ENCODE results near the gene ETV7. TPM values are rescaled to one million over a fixed set of nuclear protein-coding genes. Genes with fewer than 3 reads are reported as not detected.

ETV7 gene
- total and polyA plus RNA-seq, 8 donors = 0.16 to 4.6 (median 1.1) TPM

DNA sequence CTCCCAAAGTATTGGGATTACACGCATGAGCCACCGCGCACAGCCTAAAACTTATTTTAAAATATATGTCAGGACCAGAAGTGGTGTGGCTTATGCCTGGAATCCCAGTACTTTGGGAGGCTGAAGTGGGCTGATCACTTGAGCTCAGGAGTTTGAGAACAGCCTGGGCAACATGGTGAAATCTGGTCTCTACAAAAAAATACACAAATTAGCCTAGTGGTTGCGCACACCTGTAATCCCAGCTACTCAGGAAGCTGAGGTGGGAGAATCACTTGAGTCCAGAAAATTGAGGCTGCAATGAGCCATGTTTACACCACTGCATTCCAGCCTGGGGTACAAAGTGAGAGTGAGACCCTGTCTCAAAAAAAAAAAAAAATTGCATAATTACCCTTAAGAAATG, 41.4 kb upstream of the ETV7 start:
- TF ChIP-seq, protein P1, sequence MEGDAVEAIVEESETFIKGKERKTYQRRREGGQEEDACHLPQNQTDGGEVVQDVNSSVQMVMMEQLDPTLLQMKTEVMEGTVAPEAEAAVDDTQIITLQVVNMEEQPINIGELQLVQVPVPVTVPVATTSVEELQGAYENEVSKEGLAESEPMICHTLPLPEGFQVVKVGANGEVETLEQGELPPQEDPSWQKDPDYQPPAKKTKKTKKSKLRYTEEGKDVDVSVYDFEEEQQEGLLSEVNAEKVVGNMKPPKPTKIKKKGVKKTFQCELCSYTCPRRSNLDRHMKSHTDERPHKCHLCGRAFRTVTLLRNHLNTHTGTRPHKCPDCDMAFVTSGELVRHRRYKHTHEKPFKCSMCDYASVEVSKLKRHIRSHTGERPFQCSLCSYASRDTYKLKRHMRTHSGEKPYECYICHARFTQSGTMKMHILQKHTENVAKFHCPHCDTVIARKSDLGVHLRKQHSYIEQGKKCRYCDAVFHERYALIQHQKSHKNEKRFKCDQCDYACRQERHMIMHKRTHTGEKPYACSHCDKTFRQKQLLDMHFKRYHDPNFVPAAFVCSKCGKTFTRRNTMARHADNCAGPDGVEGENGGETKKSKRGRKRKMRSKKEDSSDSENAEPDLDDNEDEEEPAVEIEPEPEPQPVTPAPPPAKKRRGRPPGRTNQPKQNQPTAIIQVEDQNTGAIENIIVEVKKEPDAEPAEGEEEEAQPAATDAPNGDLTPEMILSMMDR (IDR thresholded peaks at IDR 0.05) = no peak
- Histone ChIP-seq H3K36me3 (no peaks in the 10 kb centered on the region), H3K4me1 (no peaks in the 10 kb centered on the region), H3K27ac (no peak overlapping the region), H3K4me3 (no peak overlapping the region), H3K9me3 (no peaks in the 10 kb centered on the region), H3K27me3 (no peaks in the 10 kb centered on the region)
- intact Hi-C loops (cut with DNase I) = no loop called here
- DNase-seq (no peak), ATAC-seq (no peak), FAIRE-seq (no peak)
- WGBS, 2 donors = 71 to 98% methylated on average over 4 of the region's 4 CpGs

DNA sequence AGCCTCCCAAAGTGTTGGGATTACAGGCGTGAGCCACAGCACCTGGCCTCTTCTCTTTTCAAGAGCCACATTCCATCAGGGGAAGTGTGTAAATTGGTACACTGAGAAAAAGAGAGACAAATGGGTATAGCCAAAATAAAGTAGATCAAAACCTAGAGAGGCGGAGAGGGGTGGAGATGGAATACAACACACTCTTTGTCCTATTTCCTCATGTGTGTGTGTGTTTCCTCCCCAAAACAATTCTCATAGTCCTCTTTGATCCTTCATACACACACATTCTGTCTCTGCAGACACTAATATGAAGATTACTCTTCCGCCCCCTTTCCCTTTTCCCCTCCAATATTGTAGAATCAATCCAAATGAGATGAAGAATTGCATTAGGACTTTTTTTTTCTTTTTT, 39.2 kb upstream of the ETV7 start:
- no peak for DNase-seq
- H3K27ac ChIP-seq = no peak overlapping the region
- peaks cover 0 to 3% (median 0%) of the 10 kb centered on the region in 3 donors for H3K4me1 ChIP-seq
- ATAC-seq = no peak
- no peaks in the 10 kb centered on the region for H3K36me3 ChIP-seq
- intact Hi-C loops (cut with DNase I) = no loop called here
- WGBS, 2 donors = 89 to 91% methylated on average over 3 of the region's 3 CpGs
- FAIRE-seq = no peak
- TF ChIP-seq, protein P1 (IDR thresholded peaks at IDR 0.05) = no peak
- H3K9me3 ChIP-seq = no peaks in the 10 kb centered on the region
- H3K27me3 ChIP-seq = no peaks in the 10 kb centered on the region
- no peak overlapping the region for H3K4me3 ChIP-seq

DNA sequence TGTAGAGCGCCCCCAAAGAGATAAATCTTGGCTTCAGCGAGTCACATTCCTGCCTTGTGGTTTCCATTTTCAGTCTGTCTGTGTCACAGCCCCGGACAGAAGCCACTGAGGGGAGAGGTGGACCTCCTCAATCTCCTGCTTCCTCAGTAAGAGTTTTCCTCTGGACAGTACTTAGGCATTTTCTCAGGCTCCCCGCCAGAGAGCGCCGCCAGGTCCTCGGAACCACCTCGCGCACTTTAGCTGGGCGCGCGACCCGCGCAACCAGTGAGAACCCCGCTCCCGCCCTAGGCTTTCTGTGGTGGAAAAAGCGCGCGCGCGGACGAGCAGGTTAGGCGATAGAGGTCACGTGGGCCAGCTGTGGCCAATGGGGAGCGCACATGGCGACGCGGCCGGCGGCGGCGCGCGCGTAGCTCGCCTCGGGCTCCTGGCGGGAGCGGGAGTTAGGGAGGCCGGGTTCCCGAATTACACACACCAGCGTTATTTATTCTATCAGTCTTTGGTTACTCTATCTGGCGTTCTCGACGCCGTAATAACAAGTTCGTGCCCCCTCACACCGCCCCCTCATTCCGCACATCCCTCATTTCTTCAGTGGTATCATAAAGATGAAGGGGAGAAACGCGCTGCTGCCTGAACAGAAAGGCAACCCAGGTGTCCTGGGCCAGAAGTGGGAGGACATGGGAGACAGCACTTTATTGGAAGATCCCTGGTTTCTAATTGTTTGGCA, 35.8 kb upstream of the ETV7 start:
- DNase-seq (peak; percentile 97 to 99 (median 98)), FAIRE-seq (peak; percentile 79), ATAC-seq (peak; percentile 98 to 100 (median 100))
- H3K4me1 ChIP-seq = peaks cover 0 to 3% (median 0%) of the 10 kb centered on the region in 3 donors
- H3K36me3 ChIP-seq = no peaks in the 10 kb centered on the region
- 0% methylated on average over 51 of the region's 51 CpGs for WGBS, 2 donors
- H3K27me3 ChIP-seq = no peaks in the 10 kb centered on the region
- TF ChIP-seq, protein P1 (IDR thresholded peaks at IDR 0.05) = peak in 3 of 4 donors; percentile 33 to 60 (median 48)
- peak overlapping the region; percentile 62 to 78 (median 70) for H3K27ac ChIP-seq
- peak overlapping the region; percentile 8 to 57 (median 38) for H3K4me3 ChIP-seq
- H3K9me3 ChIP-seq = no peaks in the 10 kb centered on the region
- intact Hi-C loops (cut with DNase I) = no loop called here

DNA sequence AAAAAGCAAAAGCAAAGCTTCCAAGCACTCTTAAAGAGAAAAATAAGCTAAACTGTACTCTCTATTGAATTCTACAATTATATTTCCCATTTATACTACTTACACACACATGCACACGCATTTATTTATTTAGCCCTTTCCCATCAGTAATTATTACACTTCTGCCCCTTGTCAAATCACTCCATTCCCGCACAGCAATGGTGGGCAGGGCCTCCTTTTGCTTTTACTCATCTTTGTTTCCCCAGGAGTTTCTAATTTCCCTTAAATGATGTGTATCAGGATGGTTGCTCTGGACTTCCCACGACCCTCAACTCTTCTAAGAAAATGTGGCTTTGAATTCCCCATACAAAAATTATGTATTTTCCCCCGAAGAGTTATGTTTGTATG, 35.2 kb upstream of the ETV7 start:
- no peaks in the 10 kb centered on the region for H3K36me3 ChIP-seq
- no peak for FAIRE-seq
- TF ChIP-seq, protein P1 (IDR thresholded peaks at IDR 0.05) = no peak
- ATAC-seq = no peak
- no peaks in the 10 kb centered on the region for H3K27me3 ChIP-seq
- peak overlapping the region; percentile 17 to 78 (median 70) for H3K27ac ChIP-seq
- peak overlapping the region in 2 of 4 donors; percentile 47 to 57 for H3K4me3 ChIP-seq
- H3K4me1 ChIP-seq = peaks cover 0 to 3% (median 0%) of the 10 kb centered on the region in 3 donors
- intact Hi-C loops (cut with DNase I) = no loop called here
- 9 to 13% methylated on average over 4 of the region's 4 CpGs for WGBS, 2 donors
- H3K9me3 ChIP-seq = no peaks in the 10 kb centered on the region
- DNase-seq = no peak

GRCh38 chr6:36419310-36419709, 31.8 kb upstream of the ETV7 start:
- no peak for DNase-seq
- WGBS, 2 donors = 86 to 92% methylated on average over 1 of the region's 1 CpG
- no peak for FAIRE-seq
- no peaks in the 10 kb centered on the region for H3K36me3 ChIP-seq
- H3K27me3 ChIP-seq = no peaks in the 10 kb centered on the region
- no peak for ATAC-seq
- H3K4me3 ChIP-seq = no peak overlapping the region
- TF ChIP-seq, protein P1 (IDR thresholded peaks at IDR 0.05) = no peak
- H3K9me3 ChIP-seq = no peaks in the 10 kb centered on the region
- intact Hi-C loops (cut with DNase I) = no loop called here
- no peak overlapping the region for H3K27ac ChIP-seq
- H3K4me1 ChIP-seq = peaks cover 0 to 3% (median 0%) of the 10 kb centered on the region in 3 donors

Data from pancreas (tissue), 10 donors.